AG09319 (cell line): ENCODE measurements around the gene TPST1.

Experiments
- DNase-seq: peaks from one replicate; pipeline ENCODE4 v3.0.0-alpha.2; 2010; ENCODE audit warnings: low read depth; ENCODE audit errors: extremely low read depth
- CTCF ChIP-seq: IDR thresholded peaks from 2 replicates; pipeline ENCODE4 v1.5.1; 2011; ENCODE audit warnings: low read depth, mild to moderate bottlenecking, inconsistent platforms, low read length, moderate library complexity

Gene TPST1

DNA sequence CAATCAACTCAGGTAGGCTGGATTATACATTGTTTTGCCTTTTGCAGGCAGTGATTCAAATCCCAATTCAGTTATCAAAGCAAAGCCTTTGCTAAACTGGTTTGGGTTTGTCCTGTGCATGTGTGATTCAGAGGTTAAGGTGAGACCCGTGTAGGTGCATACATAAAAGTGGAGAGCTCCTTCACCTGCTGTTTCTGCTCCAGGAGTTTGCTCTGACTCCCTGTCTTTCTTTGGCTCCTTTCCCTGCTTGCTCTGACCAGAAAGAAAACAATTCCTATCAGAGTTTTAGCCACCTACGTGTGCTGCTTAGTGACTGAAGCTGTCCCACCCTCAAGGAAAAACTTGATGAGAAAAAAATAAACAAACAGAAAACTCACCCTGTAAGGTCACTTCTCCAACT, 101.1 kb downstream of the TPST1 start:
- TF ChIP-seq CTCF, result no peak
- DNase-seq, result no peak

- DNase-seq, result no peak
- no peak for TF ChIP-seq CTCF
These were observed 102.6 kb downstream of the TPST1 start for GRCh38 chr7:66307591-66308215.

- DNase-seq, result no peak
- no peak for TF ChIP-seq CTCF
These were observed 103.3 kb downstream of the TPST1 start for GRCh38 chr7:66308411-66308810.

GRCh38 chr7:66310620-66311019, 105.5 kb downstream of the TPST1 start:
- DNase-seq, result no peak
- no peak for TF ChIP-seq CTCF

- TF ChIP-seq CTCF, result no peak
- DNase-seq, result no peak
These were observed 108.9 kb downstream of the TPST1 start for GRCh38 chr7:66313886-66314568.

DNA sequence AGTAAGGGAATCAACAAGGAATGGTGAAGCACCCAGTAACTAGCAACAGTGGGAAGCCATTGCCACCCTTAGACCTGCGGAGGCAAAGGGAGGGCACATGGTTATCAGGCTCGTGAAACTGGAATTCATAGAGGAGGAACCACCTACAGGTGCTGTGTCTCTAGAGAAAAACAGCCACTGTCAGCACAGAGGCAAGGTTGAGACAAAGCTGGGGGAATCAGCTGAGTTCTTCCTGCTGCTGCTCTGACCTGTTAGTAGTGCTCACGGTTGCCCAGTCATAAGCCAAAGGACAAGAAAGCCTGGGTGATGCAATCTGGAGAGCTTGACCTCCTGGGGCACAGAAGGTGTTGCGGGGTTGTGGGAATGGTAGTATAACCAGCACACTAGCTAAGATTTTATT, 110.1 kb downstream of the TPST1 start:
- TF ChIP-seq CTCF, result no peak
- DNase-seq, result no peak

DNA sequence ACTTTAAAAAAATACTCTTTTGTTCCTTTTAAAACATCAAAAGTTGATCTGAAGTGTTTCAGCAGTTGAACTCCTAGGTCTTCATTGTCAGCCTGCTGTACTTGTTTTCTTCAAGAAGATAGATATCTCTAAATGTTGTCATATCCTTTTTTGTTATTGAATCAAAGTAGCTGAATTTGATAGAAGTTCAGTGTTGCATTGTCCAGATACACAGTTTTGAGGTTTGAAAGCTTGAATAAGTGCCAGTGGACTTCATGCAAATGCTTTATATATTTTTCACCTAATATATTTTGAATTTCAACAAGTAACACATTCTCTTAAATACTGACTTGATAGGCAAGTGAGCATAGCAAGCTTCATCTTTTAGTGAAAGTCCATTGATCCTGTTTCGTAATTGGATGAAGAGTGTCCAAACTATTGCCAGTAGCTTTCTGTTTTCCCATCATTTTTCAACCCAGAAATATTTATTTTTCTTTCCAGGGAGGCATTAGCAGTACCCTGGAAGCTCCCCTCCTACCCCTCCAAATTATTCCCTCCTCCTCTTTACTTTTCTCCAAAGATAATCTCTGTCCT, 114.4 kb downstream of the TPST1 start:
- no peak for TF ChIP-seq CTCF
- no peak for DNase-seq
